Measurements from ENCODE around the gene DTYMK. TPM values are rescaled to one million over a fixed set of nuclear protein-coding genes. Genes with fewer than 3 reads are reported as not detected.

Gene DTYMK
- total and polyA plus RNA-seq, 2 of the 8 experiments (the other 6 are each of a cell fraction or from before 2014, with no cell fraction given) = 58.3 to 69.9 TPM

DNA sequence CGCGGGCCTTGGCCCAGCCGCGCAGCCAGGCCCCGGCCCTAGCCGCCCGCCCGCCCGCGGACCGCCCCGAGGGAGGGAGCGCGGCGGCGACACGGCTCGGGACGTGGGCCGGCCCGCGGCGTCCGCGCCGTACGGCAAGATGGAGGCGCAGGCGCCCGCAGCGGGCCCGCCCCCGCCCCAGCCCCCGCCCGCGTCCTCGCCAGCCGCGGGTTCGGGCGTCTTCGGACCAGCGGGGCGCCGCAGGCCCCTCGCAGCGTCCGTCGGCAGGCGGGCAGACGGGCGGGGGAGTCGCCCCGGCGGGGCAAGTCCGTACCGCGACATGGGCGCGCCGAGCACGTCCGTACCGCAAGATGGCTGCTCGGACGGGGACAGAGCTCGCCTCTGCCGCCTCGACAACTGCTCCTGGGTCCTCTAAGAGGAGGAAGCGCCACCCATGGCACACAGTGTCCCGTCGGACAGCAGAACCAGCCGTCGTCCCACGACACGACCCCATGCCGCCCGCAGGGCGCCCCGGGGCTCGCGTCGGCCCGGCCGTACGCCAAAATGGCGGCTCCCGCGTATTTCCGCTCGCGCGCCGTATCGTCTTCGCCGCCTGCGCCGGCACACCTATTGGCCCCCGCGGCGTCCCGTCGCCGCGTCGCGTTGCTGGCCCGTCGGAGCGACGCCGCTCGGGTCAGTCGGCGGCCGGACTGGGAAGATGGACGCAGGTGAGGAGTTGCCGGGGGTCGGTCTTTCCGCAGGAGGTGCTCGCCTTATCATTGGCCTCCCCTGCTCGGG is 49.4 kb downstream of the DTYMK start, which contains the start of the genes ATG4B and THAP4 (continued):
- TF ChIP-seq, protein P1, sequence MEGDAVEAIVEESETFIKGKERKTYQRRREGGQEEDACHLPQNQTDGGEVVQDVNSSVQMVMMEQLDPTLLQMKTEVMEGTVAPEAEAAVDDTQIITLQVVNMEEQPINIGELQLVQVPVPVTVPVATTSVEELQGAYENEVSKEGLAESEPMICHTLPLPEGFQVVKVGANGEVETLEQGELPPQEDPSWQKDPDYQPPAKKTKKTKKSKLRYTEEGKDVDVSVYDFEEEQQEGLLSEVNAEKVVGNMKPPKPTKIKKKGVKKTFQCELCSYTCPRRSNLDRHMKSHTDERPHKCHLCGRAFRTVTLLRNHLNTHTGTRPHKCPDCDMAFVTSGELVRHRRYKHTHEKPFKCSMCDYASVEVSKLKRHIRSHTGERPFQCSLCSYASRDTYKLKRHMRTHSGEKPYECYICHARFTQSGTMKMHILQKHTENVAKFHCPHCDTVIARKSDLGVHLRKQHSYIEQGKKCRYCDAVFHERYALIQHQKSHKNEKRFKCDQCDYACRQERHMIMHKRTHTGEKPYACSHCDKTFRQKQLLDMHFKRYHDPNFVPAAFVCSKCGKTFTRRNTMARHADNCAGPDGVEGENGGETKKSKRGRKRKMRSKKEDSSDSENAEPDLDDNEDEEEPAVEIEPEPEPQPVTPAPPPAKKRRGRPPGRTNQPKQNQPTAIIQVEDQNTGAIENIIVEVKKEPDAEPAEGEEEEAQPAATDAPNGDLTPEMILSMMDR (IDR thresholded peaks at IDR 0.05; ENCODE audit: control extremely low read depth in 1 of 3, insufficient read depth in 1 of 3, low read depth in 1 of 3, low read length in 3 of 3) = no peak; a peak in 1 of 4 replicates
